Measurements from ENCODE around the gene FAM163B. TPM values are rescaled to one million over a fixed set of nuclear protein-coding genes. Genes with fewer than 3 reads are reported as not detected.

FAM163B gene
- 0.16 TPM for polyA plus RNA-seq (ENCODE audit: insufficient read length)

DNA sequence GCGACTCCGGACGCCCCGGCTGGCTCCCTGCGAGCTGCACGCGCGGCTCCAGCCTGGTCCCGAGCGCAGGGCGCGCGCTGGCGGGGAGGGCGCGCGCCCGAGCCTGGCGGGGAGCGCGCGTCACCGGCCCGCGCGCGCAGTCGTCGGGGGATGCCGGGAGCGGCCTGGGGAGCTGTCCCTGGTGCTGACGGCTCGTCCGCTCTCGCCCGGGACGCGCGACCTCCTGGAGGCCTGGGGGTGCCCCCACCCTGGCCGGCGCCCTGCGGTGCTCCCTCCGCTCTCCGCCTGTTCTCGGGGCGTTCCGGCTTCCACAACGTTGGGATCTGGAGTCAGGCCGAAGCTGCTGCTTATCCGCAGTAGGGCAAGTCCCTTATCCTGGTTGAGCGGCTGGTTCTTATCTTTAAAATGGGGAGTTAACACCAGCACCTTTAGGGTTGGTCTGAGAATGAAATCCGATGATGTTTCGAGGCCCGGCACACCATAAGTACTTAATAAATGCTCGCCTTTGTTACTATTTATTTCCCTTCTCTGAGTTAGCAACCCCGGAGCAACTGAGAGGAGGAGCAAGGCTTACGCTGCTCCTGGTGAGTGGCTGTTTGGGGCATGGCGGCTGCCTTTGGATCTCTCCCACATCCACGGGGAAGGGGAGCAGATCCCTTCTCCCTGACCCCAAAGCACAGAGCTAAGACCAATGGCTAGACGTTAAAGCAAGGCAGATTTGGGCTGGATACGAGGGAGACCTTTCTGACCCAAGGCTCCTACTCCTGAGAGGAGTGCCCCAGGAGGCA, at the start of gene FAM163B:
FAM163B (minus strand) TSS at position 79 of the 788 bp plus-strand sequence. CDS start 29,166 bp downstream, outside the sequence.
- peak; percentile 43 for DNase-seq (ENCODE audit: low read depth)

DNA sequence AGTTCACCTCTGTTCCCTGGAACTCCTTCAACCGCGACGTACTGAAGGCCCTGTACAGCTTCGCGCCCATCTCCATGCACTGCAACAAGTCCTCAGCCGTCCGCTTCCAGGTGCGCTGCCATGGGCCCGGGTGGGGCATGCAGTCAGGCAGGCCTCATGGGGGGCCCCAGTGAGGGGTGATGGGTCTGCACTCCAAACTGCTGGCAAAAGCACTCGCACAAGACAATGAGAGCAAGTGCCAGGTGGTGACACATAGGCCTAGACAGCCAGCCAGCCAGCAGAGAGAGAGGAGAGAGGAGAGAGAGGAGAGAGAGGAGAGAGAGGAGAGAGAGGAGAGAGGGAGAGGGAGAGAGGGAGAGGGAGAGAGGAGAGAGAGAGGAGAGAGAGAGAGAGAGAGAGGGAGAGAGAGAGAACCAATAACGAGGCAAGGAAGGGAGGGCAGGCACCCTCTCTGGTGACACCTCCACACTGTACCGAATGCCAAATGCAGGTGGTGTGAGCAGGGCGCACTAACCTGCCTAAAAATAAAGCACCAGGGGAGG, 48.0 kb upstream of the FAM163B start:
- DNase-seq (ENCODE audit: low read depth), result no peak

DNA sequence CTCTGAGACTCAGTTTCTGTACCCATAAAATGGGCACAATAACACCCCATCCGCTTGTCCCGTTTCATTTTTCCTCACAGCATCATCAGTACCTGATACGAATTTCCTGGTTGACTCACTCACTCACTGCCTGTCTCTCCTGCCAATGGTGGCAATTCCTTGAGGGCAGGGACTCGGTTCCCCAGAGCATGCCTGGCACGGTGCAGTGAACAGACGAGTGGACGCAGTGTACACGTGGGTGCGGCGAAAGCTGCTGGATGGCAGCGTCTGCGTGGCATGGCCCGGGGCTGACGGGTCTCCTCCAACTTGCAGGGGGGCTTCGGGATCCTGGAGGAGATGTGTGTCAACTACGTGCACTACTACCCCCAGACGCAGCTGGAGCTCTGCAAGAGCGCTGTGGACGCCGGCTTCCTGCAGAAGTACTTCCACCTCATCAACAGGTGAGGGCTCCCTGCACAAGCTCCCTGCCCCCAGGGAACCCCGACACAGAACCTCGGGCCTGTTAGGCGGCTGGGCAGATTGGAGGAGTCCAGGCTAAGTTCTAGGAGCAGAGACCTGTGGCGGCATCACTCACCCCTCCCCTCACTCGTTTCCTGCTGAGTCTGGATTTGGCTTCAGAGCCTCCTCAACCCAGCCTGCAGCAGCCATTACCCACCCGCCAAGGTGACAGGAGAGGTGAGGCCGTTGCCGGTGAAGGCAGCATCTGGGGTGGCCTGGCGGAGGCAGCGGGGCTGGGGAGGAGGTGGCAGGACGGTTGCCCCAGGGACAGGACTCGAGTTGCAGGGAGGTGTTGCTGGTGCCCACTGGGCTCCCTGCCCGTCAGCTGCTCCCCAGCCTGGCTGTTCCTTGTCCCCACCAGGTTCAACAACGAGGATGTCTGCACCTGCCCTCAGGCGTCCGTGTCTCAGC, 47.3 kb upstream of the FAM163B start:
- no peak for DNase-seq (ENCODE audit: low read depth)

DNA sequence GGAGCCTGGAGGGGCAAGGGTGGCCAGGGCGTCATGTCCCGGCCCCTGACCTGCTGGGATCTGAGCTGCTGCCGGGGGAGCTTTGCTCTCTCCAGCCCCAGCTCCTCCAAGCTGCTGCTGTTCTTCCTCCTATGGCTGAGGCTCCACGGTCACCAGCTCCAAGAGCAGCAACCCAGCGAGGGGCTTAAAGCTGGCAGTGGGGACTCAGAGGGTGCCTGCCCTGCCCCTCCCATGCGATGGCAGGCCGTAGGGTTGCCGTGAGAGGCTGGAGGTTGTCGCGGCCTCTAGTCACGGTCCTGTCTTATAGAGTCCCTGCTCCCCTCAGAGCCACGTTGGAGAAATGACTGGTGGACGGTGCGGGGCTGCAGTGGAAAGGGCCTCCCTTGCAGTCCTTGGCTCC, 46.5 kb upstream of the FAM163B start:
- DNase-seq (ENCODE audit: low read depth), result no peak

DNA sequence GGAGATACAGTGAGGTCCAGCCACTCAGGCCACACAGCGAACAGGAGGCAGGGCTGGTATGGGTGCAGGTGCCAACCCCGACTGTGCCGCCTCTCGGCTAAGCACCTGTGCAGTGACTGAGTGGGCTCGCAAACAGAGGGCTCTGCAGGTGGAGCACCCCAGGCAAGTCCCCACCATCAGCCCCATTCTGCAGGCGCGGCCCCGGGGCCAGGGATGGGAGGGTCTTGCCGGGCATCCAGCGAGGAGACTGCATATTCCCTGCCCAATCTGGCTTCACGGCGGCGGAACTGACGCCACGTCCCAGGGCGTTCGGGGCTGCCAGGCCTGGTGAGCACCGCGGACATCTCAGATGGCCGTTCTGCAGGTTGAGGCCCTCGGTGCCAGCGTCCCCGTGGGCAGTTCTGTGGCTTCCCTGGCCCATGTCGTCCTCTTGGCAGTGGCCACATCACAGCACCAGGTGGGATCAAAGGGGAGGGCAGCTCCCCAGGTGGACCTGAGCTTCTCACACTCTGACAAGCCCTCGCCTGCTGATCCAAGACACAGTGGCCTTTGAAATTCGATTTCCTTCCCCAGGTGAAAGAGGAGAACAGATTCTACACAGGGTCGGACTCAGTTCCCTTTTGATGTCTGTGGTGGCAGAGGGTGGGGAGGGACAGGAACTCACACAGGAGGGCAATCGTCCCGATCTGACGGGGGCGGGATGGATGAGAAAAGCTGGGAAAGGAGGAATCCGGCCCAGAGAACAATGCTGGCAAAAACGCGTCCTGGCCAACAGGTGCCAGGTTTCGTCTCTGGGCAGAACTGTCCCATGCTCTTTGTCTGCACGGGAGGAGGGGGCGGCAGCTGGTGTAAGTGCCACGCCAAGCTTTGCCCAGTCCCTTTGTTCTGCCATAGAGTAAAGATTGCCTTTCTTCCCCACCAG, 45.8 kb upstream of the FAM163B start:
- no peak for DNase-seq (ENCODE audit: low read depth)

DNA sequence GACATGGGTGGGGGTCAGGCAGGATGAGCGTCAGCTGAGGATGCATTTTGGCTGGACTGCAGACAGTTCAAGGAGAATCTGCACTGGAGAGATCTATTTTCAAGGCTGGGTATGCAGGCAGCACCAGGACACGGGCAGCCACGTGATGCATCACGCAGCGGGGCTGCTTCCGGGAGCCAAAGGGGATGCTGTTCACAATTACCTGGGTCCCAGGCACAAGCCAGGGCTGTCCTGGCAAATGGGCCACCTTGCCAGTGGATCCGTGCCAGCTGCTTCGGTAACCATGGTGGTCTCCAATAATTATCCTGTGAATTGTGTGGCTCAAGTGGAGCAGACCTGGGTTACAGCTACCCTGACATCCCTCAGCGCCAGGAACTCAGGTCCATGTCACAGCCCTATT, 44.4 kb upstream of the FAM163B start:
- DNase-seq (ENCODE audit: low read depth), result no peak

DNA sequence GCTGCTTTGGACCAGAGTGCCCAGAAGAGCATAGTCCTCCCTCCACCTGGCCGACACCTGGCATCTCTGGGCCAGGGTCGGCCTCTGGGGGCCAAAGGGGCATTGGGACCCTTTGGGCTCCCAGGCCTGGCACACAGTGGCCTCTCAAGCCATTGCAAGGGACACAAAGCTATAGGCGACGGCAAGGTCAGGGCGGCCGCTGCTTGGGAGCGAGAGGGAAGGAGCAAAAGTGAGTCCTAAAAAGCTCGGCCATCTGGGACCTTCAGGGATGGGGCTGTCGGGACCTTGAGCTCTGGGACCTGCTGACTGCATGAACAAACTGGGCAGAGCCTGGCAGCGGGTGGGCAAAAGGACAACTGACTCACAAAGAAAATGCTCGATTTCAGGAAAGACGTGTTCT, 40.8 kb upstream of the FAM163B start:
- no peak for DNase-seq (ENCODE audit: low read depth)

DNA sequence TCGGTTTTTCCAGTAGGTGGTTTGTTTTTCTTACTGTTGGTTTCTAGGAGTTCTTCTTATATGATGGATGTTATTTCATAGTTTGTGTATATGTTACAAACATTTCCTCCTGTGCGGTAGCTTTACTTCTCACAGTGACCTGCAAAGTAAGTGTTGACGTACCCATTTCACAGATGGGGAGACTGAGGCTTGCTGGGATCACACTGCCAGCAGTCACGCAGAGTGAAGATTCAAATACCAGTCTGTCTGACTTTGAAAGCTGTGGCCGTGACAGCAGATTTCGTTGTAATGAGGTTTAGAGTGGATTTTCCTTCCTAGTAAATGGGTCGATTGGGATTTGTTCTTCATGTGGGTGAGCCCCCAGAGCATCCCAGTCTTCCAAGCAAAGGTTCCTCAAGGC, 40.0 kb upstream of the FAM163B start:
- no peak for DNase-seq (ENCODE audit: low read depth)

DNA sequence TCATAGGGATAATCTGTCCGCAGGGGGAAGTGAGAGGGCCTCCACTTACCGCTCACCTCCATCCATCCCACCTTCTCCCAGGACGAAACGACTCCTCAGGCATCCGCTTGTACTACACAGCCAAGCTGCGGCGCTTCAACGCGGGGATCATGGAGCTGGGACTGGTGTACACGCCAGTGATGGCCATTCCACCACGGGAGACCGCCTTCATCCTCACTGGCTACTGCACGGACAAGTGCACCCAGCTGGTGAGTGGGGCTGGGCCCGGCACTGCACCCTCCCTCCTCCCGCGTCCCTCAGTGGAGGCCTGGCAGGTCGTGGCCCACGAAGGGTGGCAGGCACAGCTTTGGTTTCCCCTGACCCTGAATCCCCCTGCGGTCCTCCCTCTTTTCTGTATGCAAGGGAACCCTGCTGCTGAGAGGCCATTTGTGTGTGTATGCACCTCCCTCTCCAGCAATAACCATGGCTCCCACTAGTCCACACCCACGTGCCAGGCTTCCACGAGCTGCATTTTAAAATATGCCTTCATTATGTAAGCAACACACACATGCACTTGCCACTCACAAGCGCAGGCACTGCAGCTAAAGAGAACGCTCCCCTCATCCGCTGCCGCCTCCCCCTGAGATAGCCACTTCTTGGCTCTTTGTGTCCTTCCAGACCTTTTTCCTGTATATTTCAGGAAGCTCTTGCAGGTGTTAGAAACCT, 38.7 kb upstream of the FAM163B start:
- no peak for DNase-seq (ENCODE audit: low read depth)

DNA sequence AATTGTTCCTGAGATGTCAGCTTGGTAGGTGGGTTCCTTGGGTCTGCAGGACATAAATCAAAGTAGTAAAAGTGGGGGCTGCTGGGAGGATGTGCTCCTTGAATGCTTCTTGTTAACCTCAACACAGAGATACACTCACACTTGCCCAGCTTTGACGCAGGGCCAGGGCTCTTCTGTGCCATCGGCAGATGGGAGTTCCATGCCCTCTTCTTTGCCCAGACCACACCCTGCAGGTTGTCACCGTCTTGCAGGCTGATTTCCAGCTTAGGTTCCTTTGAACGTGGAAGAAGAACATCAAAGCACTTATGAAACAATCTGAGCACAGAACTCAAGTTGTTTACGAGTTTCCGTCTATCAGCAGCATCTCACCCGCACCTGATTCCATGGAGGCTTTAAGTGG, 38.0 kb upstream of the FAM163B start:
- no peak for DNase-seq (ENCODE audit: low read depth)

DNA sequence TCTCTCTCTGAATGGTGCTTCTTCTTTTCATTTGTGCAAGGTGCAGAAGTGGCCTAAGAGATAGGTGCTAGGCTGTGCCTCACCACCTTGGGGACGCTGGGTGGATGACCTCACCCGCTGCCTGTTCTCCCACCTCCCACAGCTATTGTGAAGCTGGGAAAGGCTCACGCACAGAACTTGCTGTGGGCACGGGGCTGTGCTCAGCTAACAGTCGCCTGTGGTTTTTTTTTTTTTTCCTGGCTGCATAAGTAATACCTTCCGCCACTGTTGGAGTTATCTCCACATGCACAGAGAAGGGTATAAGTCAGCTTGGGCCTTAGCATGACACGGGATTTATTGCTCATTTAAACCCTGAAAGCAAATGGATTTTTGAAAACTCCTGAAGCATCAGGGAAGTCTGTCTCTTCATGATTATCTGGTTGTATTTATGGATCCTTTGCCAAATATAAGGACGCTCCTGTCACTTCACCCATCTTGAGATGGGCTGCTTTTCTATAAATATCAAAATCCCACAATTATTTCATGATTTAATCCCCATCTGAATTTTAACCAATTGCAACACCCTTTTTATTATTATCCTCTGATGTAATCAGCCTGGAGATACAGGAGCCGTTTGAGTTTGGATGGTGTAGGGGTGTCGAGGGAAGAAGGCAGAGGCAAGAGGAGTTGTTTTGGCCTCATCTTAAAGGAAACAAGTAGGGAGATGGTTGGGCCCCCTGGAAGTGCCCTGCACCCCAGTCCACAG, 36.0 kb upstream of the FAM163B start:
- DNase-seq (ENCODE audit: low read depth), result no peak

DNA sequence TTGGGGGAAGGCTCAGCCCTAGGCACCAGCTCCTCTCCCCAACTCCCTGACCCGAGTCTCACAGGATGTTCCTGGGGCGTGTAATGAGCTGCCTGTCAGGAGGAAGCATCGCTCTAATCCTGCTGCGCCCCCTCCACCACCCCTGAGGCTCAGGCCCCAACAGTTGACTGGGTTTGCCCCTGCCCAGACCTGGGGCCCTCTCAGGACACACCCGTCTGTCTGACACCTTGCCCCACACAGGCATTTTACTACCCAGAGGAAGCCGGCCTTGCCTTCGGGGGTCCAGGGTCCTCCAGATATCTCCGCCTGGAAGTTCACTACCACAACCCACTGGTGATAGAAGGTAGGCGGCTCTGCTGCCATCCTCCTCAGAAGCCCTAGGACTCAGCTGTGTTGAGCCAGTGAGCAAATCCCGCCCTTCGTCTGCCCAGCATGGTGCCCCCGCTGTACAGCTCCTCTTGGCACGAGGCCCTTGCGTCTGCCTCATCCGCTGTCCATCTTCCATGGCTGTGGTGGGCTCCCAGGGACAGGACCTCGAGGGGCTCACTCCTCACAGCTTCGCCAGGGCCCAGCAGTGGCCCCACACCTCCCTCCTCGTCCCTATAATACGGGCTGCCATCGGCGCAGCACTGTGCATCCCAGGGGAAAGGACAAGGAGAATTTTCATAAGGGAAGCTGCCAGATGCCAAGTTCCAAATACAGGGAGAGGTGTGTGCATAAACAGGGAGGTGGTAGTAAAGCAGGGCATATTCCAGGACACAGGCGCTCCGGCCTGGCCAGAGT, 35.0 kb upstream of the FAM163B start:
- DNase-seq (ENCODE audit: low read depth), result no peak

DNA sequence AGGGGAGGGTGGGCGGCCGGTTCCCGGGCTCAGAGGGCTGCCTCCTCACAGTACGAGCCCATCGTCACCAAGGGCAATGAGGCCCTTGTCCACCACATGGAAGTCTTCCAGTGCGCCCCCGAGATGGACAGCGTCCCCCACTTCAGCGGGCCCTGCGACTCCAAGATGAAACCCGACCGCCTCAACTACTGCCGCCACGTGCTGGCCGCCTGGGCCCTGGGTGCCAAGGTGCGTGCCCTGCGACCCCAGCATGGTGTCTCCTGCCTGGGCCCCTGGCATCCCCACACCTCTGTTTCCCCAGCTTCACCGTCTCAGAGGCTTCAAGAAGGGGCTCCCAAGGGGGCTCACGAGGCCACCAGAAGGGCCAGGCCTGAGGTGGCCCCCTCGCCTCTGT, 34.2 kb upstream of the FAM163B start:
- DNase-seq (ENCODE audit: low read depth), result no peak

DNA sequence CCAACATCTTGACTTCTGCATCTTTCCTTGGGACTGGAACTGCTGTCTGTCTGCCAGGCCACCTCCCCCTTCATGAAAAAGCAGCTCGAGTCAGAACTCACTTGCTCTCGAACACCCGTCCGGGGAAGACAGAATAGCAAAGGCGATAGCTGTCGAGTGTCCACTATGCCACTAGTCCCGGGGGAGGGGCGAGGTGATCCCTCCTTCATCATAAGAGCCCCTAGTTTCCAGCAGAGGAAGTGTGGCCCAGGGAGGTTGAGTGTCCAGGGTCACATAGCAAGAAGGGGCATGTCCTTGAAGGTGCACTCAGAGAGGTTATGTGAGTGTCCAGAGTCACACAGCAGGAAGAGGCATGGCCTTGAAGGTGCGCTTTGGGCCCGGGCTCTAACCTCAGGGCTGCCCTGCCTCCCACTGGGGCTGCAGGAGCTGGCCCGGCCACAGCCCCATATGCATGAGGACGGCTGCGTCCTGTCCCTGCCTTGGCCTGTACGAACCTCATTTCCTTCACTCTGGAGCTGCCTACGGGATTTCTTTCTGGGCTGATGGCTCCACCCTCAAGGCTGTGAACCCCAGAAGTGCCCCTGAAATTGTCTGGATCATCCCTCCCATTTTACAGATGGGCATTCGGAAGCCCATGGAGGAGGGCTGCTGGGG, 33.6 kb upstream of the FAM163B start:
- DNase-seq (ENCODE audit: low read depth), result no peak

DNA sequence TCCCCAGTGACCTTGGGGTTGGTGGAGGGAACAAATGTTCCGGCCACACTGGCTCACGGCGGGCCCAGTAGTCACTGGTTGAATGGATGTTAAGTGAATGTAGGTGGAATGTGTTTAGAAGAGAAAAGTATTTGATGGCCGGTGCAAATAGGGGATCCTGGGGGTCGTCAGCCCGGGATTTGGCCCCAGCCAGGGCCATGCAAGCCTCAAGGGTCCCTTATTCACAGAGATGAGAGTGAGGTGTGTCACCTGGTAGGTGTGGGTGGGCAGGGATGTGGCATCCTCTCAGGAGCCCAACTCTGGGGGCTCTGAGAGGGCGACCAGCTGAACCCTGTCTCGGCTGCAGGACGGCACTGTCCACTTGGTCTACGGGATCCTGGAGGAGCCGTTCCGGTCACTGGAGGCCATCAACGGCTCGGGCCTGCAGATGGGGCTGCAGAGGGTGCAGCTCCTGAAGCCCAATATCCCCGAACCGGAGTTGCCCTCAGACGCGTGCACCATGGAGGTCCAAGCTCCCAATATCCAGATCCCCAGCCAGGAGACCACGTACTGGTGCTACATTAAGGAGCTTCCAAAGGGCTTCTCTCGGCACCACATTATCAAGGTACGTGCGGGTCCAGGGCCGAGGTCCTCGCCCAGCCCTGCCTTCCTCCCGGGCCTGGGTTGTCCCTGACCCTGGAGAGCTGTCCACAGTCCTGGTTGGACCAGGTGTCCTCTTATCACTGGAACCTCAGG, 32.8 kb upstream of the FAM163B start:
- no peak for DNase-seq (ENCODE audit: low read depth)

DNA sequence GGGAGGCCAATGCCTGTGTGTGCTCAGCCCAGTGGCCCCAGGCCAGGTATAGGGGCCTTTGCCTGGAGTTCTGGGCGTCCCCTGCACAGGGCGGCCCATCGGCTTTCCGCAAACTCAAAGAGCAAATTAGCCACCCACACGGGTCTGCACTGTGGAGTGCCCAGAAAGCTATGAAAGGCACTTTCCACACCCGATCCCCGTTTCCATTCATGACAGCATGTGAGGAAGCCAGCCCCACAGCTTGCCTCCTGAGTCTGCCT, 32.1 kb upstream of the FAM163B start:
- DNase-seq (ENCODE audit: low read depth), result no peak

DNA sequence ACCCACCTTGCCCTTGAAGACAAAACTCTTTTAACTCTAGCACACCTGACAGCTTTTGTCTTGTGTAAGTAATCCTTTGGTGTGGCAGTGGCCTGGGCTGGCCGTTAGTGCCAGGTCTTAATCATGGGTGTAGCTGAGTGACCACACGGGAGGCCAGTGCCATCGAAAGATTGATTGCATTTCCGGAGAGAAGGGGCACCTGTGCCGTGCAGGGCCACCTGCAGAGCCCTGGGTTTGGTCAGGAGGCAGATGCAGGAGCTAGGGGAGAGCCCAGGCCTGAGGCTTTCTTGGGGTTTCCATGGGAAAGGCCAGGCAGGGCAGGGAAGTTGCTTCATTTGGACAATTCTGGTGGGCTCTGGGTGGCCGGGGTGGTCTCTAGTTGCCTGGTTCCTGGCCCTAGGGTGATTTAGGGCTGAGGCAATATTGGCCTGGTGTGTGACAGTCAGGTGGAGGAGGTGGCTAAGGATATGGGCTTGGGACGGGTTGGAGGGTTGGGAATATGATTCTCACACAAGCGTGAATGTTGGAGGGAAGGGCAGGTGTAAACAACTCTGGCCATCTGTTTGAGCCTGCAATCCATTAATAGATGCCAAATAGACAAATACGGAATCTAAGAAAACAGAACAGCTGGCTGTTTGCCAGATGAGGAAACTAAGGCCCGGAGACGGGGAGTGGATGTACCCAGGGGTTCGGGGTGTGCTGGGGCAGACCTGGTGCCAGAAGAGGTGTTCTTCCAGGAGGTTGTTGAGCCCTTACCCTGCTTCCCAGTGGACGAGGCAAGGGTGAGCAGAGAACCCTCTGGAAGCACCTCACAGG, 31.6 kb upstream of the FAM163B start:
- DNase-seq (ENCODE audit: low read depth), result no peak
